Progenitor cell of endocrine pancreas (in vitro differentiated cells): ENCODE measurements around the gene SOX10. TPM values are rescaled to one million over a fixed set of nuclear protein-coding genes. Genes with fewer than 3 reads are reported as not detected.

Experiments used
- DNase-seq: peaks from one replicate; pipeline ENCODE4 v3.0.0; 2021; ENCODE audit warnings: low spot score; ENCODE audit not compliant: unreplicated experiment
- H3K27ac Mint-ChIP-seq: 2 replicates; pipeline ENCODE4 v1.8.0; 2021; ENCODE audit warnings: mild to moderate bottlenecking, moderate library complexity, mixed read lengths
- H3K27me3 Mint-ChIP-seq: 2 replicates; pipeline ENCODE4 v1.8.0; 2021; ENCODE audit warnings: mixed read lengths
- H3K36me3 Mint-ChIP-seq: 2 replicates; pipeline ENCODE4 v1.8.0; 2022; ENCODE audit warnings: mixed read lengths; ENCODE audit not compliant: insufficient read depth
- H3K4me1 Mint-ChIP-seq: 2 replicates; pipeline ENCODE4 v1.8.0; 2021; ENCODE audit warnings: low read depth, mixed read lengths
- H3K4me3 Mint-ChIP-seq: 2 replicates; pipeline ENCODE4 v1.8.0; 2021; ENCODE audit warnings: low read depth, mild to moderate bottlenecking, moderate library complexity, mixed read lengths
- H3K9me3 Mint-ChIP-seq: 2 replicates; pipeline ENCODE4 v1.8.0; 2021; ENCODE audit warnings: low read depth, mixed read lengths
- CTCF ChIP-seq: fragments of 200-600 bp; sonication (generic); IDR thresholded peaks from one replicate; pipeline ENCODE4 v1.5.0; 2021; ENCODE audit warnings: antibody characterized with exemption, mild to moderate bottlenecking; ENCODE audit not compliant: unreplicated experiment
- microRNA-seq: library from miRNA; unstranded; fragments of <30 nt; microRNA quantifications from one replicate; pipeline ENCODE4 v1.1.0, GENCODE V29; 2020; ENCODE audit warnings: borderline number of aligned reads; ENCODE audit not compliant: unreplicated experiment
- total RNA-seq: library from RNA; stranded (reverse); gene quantifications from 2 replicates; pipeline ENCODE4 v1.2.1, GENCODE V29; 2021

SOX10 gene
- total RNA-seq, 1 donor from 2014 or later: 1.3 TPM

- Mint-ChIP-seq H3K4me1 (peaks cover 7% of the 10 kb centered on the region), H3K27me3 (no peaks in the 10 kb centered on the region), H3K9me3 (no peaks in the 10 kb centered on the region), H3K27ac (no peak overlapping the region), H3K36me3 (peaks cover 13% of the 10 kb centered on the region), H3K4me3 (no peak overlapping the region)
- TF ChIP-seq CTCF: no peak
- DNase-seq: no peak
Observed at GRCh38 chr22:37925767-37926166, 58.6 kb downstream of the SOX10 start.

- no peak for DNase-seq
- Mint-ChIP-seq H3K4me3 (no peak overlapping the region), H3K9me3 (no peaks in the 10 kb centered on the region), H3K27me3 (no peaks in the 10 kb centered on the region), H3K36me3 (peaks cover 13% of the 10 kb centered on the region), H3K27ac (no peak overlapping the region), H3K4me1 (peaks cover 7% of the 10 kb centered on the region)
- no peak for TF ChIP-seq CTCF
Observed at GRCh38 chr22:37925330-37925729, 59.0 kb downstream of the SOX10 start.

GRCh38 chr22:37924386-37925065 is 59.8 kb downstream of the SOX10 start:
- TF ChIP-seq CTCF: no peak
- Mint-ChIP-seq H3K9me3 (no peaks in the 10 kb centered on the region), H3K36me3 (peaks cover 16% of the 10 kb centered on the region), H3K27me3 (no peaks in the 10 kb centered on the region), H3K4me1 (peaks cover 7% of the 10 kb centered on the region), H3K4me3 (no peak overlapping the region), H3K27ac (no peak overlapping the region)
- no peak for DNase-seq

- no peak for DNase-seq
- Mint-ChIP-seq H3K36me3 (peaks cover 13% of the 10 kb centered on the region), H3K27me3 (no peaks in the 10 kb centered on the region), H3K4me1 (peaks cover 7% of the 10 kb centered on the region), H3K4me3 (no peak overlapping the region), H3K9me3 (no peaks in the 10 kb centered on the region), H3K27ac (no peak overlapping the region)
- TF ChIP-seq CTCF: no peak
Observed at GRCh38 chr22:37923927-37924326, 60.4 kb downstream of the SOX10 start.

Small RNAs within 50 kb of the gene (microRNA-seq; reads per million reads assigned to microRNA genes)
- gene MIR4534: not detected
- gene MIR6820: 5.4 reads per million

Other genes starting within 250 kb of the SOX10 start
- gene GCAT, start 176.6 kb downstream of the SOX10 start, total RNA-seq: 20.2 and 28.1 TPM in 2 replicates
- gene GALR3, start 161.2 kb downstream of the SOX10 start, total RNA-seq: 0.41 and 0.87 TPM in 2 replicates
- 23.7 and 24.2 TPM in 2 replicates for gene ANKRD54, start 140.2 kb downstream of the SOX10 start, total RNA-seq
- 725 and 736 TPM in 2 replicates for gene EIF3L, start 135.1 kb downstream of the SOX10 start, total RNA-seq
- 42.8 and 43.2 TPM in 2 replicates for gene MICALL1, start 78.3 kb downstream of the SOX10 start, total RNA-seq
- 0.89 and 0.93 TPM in 2 replicates for gene C22orf23, start 31.0 kb downstream of the SOX10 start, total RNA-seq
- gene POLR2F, start 30.9 kb downstream of the SOX10 start, total RNA-seq: 80.0 and 83.1 TPM in 2 replicates
- 64.2 and 67.3 TPM in 2 replicates for gene PICK1, start 72.8 kb upstream of the SOX10 start, total RNA-seq
- 2.6 and 3.0 TPM in 2 replicates for gene SLC16A8, start 99.6 kb upstream of the SOX10 start, total RNA-seq
- 6.5 and 7.0 TPM in 2 replicates for gene BAIAP2L2, start 126.1 kb upstream of the SOX10 start, total RNA-seq
- 76.0 and 76.4 TPM in 2 replicates for gene PLA2G6, start 197.3 kb upstream of the SOX10 start, total RNA-seq
- 8.4 and 10.2 TPM in 2 replicates for gene MAFF, start 217.4 kb upstream of the SOX10 start, total RNA-seq